ENCODE data around the gene KIAA2012.

KIAA2012 gene

DNA sequence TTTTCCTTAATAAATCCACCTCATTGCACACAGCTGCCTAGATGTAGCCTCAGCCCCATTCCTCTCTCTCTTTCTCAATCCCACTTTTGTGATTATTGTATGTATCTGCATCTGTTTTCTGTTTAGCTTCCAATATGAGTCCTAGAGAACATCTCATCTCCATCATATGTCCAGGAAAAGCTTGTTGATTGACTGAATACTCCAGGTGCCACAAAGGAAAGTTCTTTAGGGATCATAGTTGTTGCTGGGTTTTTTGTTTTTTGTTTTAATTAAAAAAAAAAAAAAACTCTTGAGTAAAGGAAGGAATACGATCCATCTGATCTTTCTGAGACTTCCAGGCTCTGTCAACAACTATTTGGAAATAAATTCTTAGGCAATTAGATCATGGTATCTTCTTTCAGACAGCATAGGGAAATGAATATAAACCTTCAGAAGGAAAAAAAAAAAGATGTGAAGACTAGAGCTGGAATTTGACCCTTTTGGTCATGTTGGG, 42.5 kb downstream of the KIAA2012 start:
- H3K36me3 ChIP-seq (ENCODE audit: control insufficient read depth, insufficient read depth, low read length), result no peaks in the 10 kb centered on the region
- no peak overlapping the region for H3K4me3 ChIP-seq (replicated peaks; ENCODE audit: low read depth, low read length)
- H3K27me3 ChIP-seq (replicated peaks; ENCODE audit: control insufficient read depth, insufficient read depth, low read length), result no peaks in the 10 kb centered on the region; the same call in 1 of the 2 replicates
- no peak for DNase-seq (ENCODE audit: extremely low read depth, insufficient read length)
- TF ChIP-seq, protein P1, sequence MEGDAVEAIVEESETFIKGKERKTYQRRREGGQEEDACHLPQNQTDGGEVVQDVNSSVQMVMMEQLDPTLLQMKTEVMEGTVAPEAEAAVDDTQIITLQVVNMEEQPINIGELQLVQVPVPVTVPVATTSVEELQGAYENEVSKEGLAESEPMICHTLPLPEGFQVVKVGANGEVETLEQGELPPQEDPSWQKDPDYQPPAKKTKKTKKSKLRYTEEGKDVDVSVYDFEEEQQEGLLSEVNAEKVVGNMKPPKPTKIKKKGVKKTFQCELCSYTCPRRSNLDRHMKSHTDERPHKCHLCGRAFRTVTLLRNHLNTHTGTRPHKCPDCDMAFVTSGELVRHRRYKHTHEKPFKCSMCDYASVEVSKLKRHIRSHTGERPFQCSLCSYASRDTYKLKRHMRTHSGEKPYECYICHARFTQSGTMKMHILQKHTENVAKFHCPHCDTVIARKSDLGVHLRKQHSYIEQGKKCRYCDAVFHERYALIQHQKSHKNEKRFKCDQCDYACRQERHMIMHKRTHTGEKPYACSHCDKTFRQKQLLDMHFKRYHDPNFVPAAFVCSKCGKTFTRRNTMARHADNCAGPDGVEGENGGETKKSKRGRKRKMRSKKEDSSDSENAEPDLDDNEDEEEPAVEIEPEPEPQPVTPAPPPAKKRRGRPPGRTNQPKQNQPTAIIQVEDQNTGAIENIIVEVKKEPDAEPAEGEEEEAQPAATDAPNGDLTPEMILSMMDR (IDR thresholded peaks at IDR 0.05; ENCODE audit: insufficient read depth, low read length, poor library complexity, severe bottlenecking), result no peak

DNA sequence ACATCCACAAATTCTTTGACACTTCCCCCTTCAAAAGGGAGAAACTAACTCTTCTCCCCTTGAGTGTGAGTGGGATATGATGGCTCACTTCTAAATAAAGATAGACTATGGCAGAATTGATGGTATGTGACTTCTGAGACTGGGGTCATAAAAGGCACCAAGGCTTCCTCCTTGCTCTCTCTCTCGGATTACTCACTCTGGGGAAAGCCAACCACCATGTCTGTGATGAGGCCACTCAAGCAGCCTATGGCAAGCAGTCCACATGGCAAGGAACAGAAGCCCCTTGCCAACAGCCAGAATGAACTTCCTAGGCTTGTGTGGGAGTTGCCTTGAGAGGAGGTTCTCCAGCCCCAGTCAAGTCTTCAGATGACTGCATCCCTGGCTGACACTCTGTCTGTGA, 43.6 kb downstream of the KIAA2012 start:
- DNase-seq (ENCODE audit: extremely low read depth, insufficient read length), result no peak
- TF ChIP-seq, protein P1 (IDR thresholded peaks at IDR 0.05; ENCODE audit: insufficient read depth, low read length, poor library complexity, severe bottlenecking), result no peak
- no peaks in the 10 kb centered on the region; the same call in 1 of the 2 replicates for H3K27me3 ChIP-seq (replicated peaks; ENCODE audit: control insufficient read depth, insufficient read depth, low read length)
- H3K4me3 ChIP-seq (replicated peaks; ENCODE audit: low read depth, low read length), result no peak overlapping the region
- H3K36me3 ChIP-seq (ENCODE audit: control insufficient read depth, insufficient read depth, low read length), result no peaks in the 10 kb centered on the region

DNA sequence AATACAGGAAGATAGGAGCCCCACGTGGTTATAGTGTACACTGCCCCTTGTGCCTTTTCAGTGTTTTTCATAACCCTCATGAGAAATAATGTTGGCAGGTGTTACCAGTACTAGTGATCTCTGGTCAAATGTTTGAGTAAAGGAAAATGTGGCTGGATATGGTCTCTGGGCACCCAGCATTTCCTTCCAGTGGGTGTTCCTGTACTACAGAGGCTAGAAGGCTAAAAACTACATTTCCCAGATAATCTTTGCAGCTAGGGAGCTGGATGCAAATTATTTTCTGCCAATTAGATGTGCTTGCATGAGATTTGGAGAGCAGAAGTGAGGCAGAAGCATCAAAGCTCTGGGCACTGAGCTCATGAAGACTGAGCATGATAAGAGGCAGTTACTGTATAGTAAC, 45.1 kb downstream of the KIAA2012 start:
- no peak overlapping the region for H3K4me3 ChIP-seq (replicated peaks; ENCODE audit: low read depth, low read length)

DNA sequence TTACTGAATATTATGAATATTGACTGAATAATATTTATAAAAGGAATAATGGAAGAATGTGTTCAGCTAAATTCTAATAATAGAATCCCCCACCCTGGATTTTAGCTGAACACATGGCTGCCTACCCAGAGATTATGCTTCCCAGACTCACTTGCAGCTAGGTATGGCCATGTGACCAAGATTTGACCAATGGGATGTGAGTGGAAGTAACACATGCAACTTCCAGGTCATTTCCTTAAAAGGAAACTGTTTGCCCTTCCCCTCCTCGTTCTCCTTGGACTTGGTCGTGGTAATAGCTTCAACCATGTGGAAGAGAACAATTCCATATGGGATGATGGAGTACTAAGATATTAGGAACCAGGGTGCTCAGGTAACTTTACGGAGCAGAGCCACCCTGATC, 47.8 kb downstream of the KIAA2012 start:
- Histone ChIP-seq H3K27me3 (replicated peaks; ENCODE audit: control insufficient read depth, insufficient read depth, low read length) (no peaks in the 10 kb centered on the region; the same call in 1 of the 2 replicates), H3K36me3 (ENCODE audit: control insufficient read depth, insufficient read depth, low read length) (no peaks in the 10 kb centered on the region), H3K4me3 (replicated peaks; ENCODE audit: low read depth, low read length) (no peak overlapping the region)
- TF ChIP-seq, protein P1 (IDR thresholded peaks at IDR 0.05; ENCODE audit: insufficient read depth, low read length, poor library complexity, severe bottlenecking), result no peak
- DNase-seq (ENCODE audit: extremely low read depth, insufficient read length), result no peak

More for the DNA sequence above, 45.1 kb downstream of the KIAA2012 start:
- Histone ChIP-seq H3K36me3 (ENCODE audit: control insufficient read depth, insufficient read depth, low read length) (no peaks in the 10 kb centered on the region), H3K27me3 (replicated peaks; ENCODE audit: control insufficient read depth, insufficient read depth, low read length) (no peaks in the 10 kb centered on the region; the same call in 1 of the 2 replicates)
- DNase-seq (ENCODE audit: extremely low read depth, insufficient read length), result no peak
- TF ChIP-seq, protein P1 (IDR thresholded peaks at IDR 0.05; ENCODE audit: insufficient read depth, low read length, poor library complexity, severe bottlenecking), result no peak

DNA sequence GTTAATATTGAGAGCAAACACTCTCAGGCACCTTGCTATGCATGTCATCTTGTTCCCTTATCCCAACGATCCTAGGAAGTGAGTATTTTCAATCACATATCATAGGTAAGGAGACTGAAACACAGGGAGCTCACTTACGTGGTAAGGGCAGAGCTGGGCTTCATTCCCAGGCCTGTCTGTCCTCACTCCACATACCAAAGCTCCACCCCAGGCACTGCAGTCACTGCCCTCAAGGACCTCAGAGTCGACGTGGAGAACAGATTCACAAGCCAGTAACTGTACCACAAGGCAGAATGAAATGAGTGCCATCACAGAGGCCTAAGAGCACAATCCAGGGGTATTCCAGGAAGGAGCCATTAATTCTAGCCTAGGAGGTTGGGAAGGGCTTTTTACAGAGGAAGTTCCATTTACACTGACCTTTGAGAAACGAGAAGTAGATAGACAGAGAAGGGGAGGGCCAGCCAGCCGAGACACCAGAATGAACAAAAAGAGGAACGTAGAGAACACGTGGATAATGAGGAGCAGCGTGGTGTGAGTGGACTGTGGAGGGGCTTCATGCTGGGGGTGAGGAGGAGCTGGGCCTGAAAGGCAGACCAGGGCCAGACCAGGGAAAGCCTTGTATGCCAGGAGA, 48.6 kb downstream of the KIAA2012 start:
- no peak for DNase-seq (ENCODE audit: extremely low read depth, insufficient read length)
- H3K27me3 ChIP-seq (replicated peaks; ENCODE audit: control insufficient read depth, insufficient read depth, low read length), result no peaks in the 10 kb centered on the region
- TF ChIP-seq, protein P1 (IDR thresholded peaks at IDR 0.05; ENCODE audit: insufficient read depth, low read length, poor library complexity, severe bottlenecking), result no peak
- no peaks in the 10 kb centered on the region for H3K36me3 ChIP-seq (ENCODE audit: control insufficient read depth, insufficient read depth, low read length)
- no peak overlapping the region for H3K4me3 ChIP-seq (replicated peaks; ENCODE audit: low read depth, low read length)

All from GM06990 (cell line).